HG03108 (cell line): ENCODE data around the gene CDY2B.
"Not testable (repeated sequence)": the region's sequence is repeated elsewhere in the genome, so short reads cannot be mapped to it uniquely, and the experiment has no call there.

Source experiments
- ATAC-seq: cut with Tn5 transposase; IDR thresholded peaks from one replicate; pipeline ENCODE4 v1.9.1; 2021; ENCODE audit warnings: moderate library complexity; ENCODE audit not compliant: unreplicated experiment

The CDY2B gene, protein sequence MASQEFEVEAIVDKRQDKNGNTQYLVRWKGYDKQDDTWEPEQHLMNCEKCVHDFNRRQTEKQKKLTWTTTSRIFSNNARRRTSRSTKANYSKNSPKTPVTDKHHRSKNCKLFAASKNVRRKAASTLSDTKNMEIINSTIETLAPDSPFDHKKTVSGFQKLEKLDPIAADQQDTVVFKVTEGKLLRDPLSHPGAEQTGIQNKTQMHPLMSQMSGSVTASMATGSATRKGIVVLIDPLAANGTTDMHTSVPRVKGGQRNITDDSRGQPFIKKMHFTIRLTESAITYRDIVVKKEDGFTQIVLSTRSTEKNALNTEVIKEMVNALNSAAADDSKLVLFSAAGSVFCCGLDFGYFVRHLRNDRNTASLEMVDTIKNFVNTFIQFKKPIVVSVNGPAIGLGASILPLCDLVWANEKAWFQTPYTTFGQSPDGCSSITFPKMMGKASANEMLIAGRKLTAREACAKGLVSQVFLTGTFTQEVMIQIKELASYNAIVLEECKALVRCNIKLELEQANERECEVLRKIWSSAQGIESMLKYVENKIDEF

DNA sequence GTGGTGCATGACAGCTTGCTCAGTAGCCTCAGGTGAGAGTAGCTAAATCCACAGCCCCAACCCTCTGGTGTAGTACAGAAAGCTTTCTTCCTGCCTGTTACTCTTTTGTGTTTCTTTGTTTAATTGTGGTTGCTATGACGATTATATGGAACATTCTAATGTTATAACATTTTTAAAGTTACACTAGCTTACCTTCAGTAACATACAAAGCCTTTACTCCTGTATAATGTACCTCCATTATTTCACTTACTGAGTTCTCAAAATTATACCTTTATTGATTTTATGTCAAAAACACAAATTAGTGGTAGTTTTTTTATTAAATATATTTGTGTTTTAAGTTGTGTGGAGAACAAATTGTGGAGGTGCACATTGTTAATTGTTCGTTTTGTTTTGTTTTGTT is at the start of gene CDY2B:
Gene CDY2B (minus strand): TSS at position 101 of the 400 bp plus-strand sequence. CDS start 328 bp downstream, outside the sequence.
- ATAC-seq: not testable (repeated sequence)

DNA sequence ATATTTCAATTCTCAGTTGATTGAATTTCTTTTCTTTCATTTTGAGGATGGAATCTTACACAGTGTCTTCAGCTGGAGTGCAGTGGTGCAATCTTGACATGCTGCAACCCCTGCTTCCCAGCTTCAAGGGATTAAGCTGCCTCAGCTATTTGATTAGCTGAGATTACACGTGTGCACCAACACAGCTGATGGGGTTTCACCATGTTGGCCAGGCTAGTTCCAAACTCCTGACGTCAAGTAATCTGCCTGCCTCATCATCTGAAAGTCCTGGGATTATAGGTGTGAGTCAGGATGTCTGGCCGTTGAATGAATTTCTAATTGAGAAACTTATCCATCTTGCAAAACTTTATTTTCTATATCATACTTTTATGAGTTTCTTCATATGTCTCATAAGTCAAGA is 28.0 kb upstream of the CDY2B start:
- not testable (repeated sequence) for ATAC-seq

GRCh38 chrY:17907351-17907750 is 27.3 kb upstream of the CDY2B start:
- ATAC-seq: not testable (repeated sequence)

GRCh38 chrY:17881697-17882096 is 1.7 kb upstream of the CDY2B start:
- ATAC-seq: not testable (repeated sequence)

GRCh38 chrY:17876767-17877166 is 3.3 kb downstream of the CDY2B start:
- ATAC-seq: not testable (repeated sequence)

GRCh38 chrY:17875401-17875800 is 4.6 kb downstream of the CDY2B start:
- not testable (repeated sequence) for ATAC-seq

GRCh38 chrY:17871194-17871903 is 8.7 kb downstream of the CDY2B start:
- not testable (repeated sequence) for ATAC-seq

- ATAC-seq: not testable (repeated sequence)
Observed at GRCh38 chrY:17870737-17871136, 9.3 kb downstream of the CDY2B start.

GRCh38 chrY:17867850-17868249 is 12.2 kb downstream of the CDY2B start:
- not testable (repeated sequence) for ATAC-seq

- not testable (repeated sequence) for ATAC-seq
Observed at GRCh38 chrY:17860634-17861033, 19.4 kb downstream of the CDY2B start.

GRCh38 chrY:17856963-17857848 is 22.8 kb downstream of the CDY2B start:
- ATAC-seq: not testable (repeated sequence)

GRCh38 chrY:17856508-17856907 is 23.5 kb downstream of the CDY2B start:
- not testable (repeated sequence) for ATAC-seq

DNA sequence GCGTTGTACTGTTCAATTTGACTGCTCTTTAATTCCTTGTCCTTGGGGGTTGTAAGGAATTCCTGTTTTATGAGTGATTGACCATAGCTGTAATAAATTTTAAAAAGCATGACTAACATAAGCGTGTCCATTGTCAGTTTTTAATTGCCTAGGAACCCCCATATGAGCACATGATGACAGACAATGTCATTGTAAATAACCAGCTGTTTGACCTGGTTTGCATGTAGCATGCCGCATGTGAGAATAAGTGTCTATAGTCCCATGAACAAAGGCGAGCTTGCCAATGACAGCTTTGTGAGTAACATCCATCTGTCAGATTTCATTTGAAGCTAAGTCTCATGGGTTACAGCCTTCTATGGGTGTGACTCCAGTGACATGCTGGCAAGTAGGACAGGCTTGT is 30.9 kb downstream of the CDY2B start:
- not testable (repeated sequence) for ATAC-seq

DNA sequence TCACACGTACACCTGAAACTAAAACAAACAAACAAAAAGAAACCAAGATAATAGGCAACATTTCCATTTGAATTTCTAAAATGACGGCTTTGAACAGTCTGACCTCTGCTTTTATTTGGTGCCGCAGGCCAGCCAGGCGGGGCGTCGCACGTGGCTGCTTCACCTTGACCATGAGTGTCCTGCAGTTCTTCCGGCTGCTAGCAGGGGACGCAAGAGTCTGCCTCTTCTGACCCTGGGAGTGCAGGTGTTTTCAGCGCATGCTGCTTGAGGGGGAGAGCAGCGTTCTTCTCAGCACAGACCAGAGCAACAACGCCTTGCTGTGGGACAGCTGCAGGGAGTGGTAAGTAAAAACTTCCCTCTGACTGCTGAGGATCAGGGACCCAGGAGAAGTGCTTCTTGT is 47.9 kb downstream of the CDY2B start:
- ATAC-seq: not testable (repeated sequence)
